Endothelial cell (in vitro differentiated cells): ENCODE data around the gene CPED1. TPM values are rescaled to one million over a fixed set of nuclear protein-coding genes. Genes with fewer than 3 reads are reported as not detected.

Experiments used
- DNase-seq: peaks from one replicate; pipeline ENCODE4 v3.0.0; 2021; ENCODE audit warnings: low spot score
- H3K27ac Mint-ChIP-seq: one replicate; pipeline ENCODE4 v1.8.0; 2021; ENCODE audit warnings: mixed read lengths, inconsistent platforms; ENCODE audit not compliant: unreplicated experiment
- H3K27me3 Mint-ChIP-seq: one replicate; pipeline ENCODE4 v1.8.0; 2021; ENCODE audit warnings: mild to moderate bottlenecking, moderate library complexity, mixed read lengths, inconsistent platforms; ENCODE audit not compliant: unreplicated experiment
- H3K36me3 Mint-ChIP-seq: one replicate; pipeline ENCODE4 v1.8.0; 2021; ENCODE audit warnings: mild to moderate bottlenecking, low read depth, mixed read lengths, inconsistent platforms; ENCODE audit not compliant: unreplicated experiment
- H3K4me1 Mint-ChIP-seq: one replicate; pipeline ENCODE4 v1.8.0; 2021; ENCODE audit warnings: mild to moderate bottlenecking, mixed read lengths, inconsistent platforms; ENCODE audit not compliant: unreplicated experiment
- H3K4me3 Mint-ChIP-seq: one replicate; pipeline ENCODE4 v1.8.0; 2021; ENCODE audit warnings: mild to moderate bottlenecking, mixed read lengths, inconsistent platforms; ENCODE audit not compliant: unreplicated experiment
- H3K9me3 Mint-ChIP-seq: one replicate; pipeline ENCODE4 v1.8.0; 2021; ENCODE audit warnings: mixed read lengths, inconsistent platforms; ENCODE audit not compliant: unreplicated experiment
- total RNA-seq: library from RNA; stranded (reverse); fragmentation: NEBNext Ultra II Directional; extraction: Animal tissue kit (Norgen Biotek cat#: 25700); gene quantifications from one replicate; pipeline ENCODE4 v1.2.1, GENCODE V29; 2021; ENCODE audit not compliant: unreplicated experiment
- TF ChIP-seq, protein P1 (sequence below): fragments of 200-600 bp; sonication (generic); IDR thresholded peaks from one replicate; pipeline ENCODE4 v1.5.0; 2021; ENCODE audit warnings: antibody characterized with exemption; ENCODE audit not compliant: unreplicated experiment

Gene CPED1
- total RNA-seq, 1 donor from 2014 or later = 1.8 TPM

DNA sequence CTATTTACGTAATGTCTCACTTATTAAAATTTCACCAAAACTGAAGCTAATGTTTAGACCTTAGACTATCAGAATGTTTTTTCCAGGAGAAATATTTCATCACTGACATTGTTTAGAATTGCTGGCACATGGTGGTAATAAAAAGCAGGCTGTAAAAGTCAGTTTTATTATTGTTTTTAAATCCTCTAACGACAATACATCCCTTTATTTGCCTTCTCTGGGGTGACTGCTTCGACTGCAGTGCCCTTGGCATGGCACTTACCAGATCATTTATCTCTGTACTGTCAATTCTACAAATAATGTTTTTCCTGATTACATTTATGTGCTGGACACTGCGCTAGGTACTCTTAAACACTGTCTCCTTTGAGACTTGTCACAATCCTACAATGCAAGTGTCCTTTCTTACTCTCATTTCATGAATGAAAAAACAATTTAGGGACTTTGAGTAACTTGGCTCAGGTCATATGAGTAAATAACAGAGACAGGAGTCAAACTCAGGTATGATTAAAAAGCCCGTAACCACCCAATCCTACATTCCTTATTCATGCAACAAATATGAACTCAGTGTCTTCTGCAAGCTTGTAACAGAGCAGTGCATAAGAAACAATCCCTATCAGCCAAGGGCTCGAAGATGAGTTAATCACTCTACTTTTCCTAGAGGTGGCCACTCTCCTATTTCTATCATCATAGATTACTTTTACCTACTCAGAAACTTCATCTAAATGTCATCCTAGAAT is 43.5 kb upstream of the CPED1 start:
- H3K27ac Mint-ChIP-seq = no peak overlapping the region
- no peak overlapping the region for H3K4me3 Mint-ChIP-seq
- peaks cover 8% of the 10 kb centered on the region for H3K4me1 Mint-ChIP-seq
- TF ChIP-seq, protein P1, sequence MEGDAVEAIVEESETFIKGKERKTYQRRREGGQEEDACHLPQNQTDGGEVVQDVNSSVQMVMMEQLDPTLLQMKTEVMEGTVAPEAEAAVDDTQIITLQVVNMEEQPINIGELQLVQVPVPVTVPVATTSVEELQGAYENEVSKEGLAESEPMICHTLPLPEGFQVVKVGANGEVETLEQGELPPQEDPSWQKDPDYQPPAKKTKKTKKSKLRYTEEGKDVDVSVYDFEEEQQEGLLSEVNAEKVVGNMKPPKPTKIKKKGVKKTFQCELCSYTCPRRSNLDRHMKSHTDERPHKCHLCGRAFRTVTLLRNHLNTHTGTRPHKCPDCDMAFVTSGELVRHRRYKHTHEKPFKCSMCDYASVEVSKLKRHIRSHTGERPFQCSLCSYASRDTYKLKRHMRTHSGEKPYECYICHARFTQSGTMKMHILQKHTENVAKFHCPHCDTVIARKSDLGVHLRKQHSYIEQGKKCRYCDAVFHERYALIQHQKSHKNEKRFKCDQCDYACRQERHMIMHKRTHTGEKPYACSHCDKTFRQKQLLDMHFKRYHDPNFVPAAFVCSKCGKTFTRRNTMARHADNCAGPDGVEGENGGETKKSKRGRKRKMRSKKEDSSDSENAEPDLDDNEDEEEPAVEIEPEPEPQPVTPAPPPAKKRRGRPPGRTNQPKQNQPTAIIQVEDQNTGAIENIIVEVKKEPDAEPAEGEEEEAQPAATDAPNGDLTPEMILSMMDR = no peak
- H3K27me3 Mint-ChIP-seq = no peaks in the 10 kb centered on the region
- no peak for DNase-seq
- no peaks in the 10 kb centered on the region for H3K9me3 Mint-ChIP-seq
- H3K36me3 Mint-ChIP-seq = no peaks in the 10 kb centered on the region

DNA sequence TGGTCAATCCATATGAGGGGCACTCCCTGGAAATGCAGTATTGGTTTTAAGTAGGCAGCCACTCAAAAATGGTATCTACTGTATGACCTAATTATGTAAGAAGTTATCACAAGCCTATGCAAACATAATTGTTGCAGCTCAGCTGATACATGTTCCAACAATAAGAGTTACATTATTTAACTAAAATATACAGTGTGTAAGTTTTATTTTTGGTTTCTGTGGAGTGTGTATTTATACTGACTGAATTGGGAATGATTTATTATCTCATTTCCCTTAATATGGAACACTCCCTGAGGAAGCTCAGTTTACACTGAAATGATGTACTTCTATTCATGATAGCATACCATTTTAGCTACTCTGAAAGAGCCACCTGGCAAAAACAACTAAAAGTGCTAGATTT is 40.5 kb upstream of the CPED1 start:
- Mint-ChIP-seq H3K27ac (no peak overlapping the region), H3K9me3 (no peaks in the 10 kb centered on the region), H3K4me3 (no peak overlapping the region), H3K4me1 (peaks cover 5% of the 10 kb centered on the region), H3K27me3 (peaks cover 3% of the 10 kb centered on the region), H3K36me3 (no peaks in the 10 kb centered on the region)
- DNase-seq = no peak
- TF ChIP-seq, protein P1 = no peak

DNA sequence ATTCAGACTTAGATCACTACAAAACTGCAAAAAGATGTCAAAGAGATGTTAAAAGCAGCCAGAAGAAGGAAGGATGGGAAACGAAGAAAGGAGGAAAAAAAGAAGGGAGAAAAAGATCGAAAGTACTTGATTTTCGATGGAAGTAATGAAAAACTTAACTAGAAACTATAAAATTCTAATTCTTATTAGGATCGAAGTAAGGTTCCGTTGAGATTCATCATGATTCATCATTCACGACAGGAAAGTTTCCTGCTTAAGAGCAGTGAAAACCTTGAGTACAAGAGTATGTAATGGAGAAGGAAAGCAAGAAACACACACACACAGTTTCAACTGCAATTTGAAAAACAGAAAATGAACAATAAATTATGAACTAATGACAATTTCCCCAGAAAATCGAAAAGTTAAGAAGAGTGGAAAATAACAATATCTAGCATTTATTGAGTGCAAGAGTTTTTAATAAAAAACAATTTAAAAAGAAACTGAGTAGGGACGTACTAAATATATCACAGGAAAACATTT is 39.1 kb upstream of the CPED1 start:
- TF ChIP-seq, protein P1 = no peak
- peaks cover 3% of the 10 kb centered on the region for H3K27me3 Mint-ChIP-seq
- no peaks in the 10 kb centered on the region for H3K9me3 Mint-ChIP-seq
- H3K36me3 Mint-ChIP-seq = no peaks in the 10 kb centered on the region
- no peak for DNase-seq
- peak overlapping the region; percentile 92 for H3K4me3 Mint-ChIP-seq
- H3K4me1 Mint-ChIP-seq = peaks cover 5% of the 10 kb centered on the region
- H3K27ac Mint-ChIP-seq = peak overlapping the region; percentile 91

- peak overlapping the region; percentile 92 for H3K4me3 Mint-ChIP-seq
- peaks cover 3% of the 10 kb centered on the region for H3K27me3 Mint-ChIP-seq
- H3K36me3 Mint-ChIP-seq = no peaks in the 10 kb centered on the region
- TF ChIP-seq, protein P1 = no peak
- peak overlapping the region; percentile 91 for H3K27ac Mint-ChIP-seq
- no peak for DNase-seq
- H3K9me3 Mint-ChIP-seq = no peaks in the 10 kb centered on the region
- peaks cover 5% of the 10 kb centered on the region for H3K4me1 Mint-ChIP-seq
Measured at GRCh38 chr7:120949998-120950538, 38.4 kb upstream of the CPED1 start.
